ENCODE results near the gene TIE1.

Gene TIE1

DNA sequence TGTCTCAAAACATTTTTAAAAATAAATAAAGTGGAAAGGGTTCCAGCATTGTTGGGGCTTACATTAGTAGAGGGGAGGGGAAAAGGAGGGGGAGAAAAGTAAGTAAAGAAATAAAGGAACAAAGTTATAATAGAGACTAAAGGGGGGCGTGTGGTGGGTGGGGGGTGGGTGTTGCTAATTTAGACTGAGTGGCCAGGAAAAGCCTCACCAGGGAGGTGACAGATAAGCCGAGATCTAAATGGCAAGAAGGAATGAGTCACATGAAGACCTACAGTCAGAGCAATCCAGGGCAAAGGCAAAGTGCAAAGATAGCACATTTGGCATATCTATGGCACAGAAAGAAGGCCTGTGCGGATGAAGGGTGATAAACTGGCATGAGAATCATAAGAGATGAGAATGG is 44.3 kb downstream of the TIE1 start:
- H3K4me3 ChIP-seq (ENCODE audit: low read depth, low read length) = no peak overlapping the region
- DNase-seq (ENCODE audit: low read depth) = no peak
- TF ChIP-seq MYC (IDR thresholded peaks at IDR 0.05; ENCODE audit: low read depth, low read length) (no peak), POLR2A (IDR thresholded peaks at IDR 0.05; ENCODE audit: extremely low read depth, insufficient read length) (no peak)

- H3K4me3 ChIP-seq (ENCODE audit: low read depth, low read length) = no peak overlapping the region
- DNase-seq (ENCODE audit: low read depth) = no peak
- TF ChIP-seq, protein P1, sequence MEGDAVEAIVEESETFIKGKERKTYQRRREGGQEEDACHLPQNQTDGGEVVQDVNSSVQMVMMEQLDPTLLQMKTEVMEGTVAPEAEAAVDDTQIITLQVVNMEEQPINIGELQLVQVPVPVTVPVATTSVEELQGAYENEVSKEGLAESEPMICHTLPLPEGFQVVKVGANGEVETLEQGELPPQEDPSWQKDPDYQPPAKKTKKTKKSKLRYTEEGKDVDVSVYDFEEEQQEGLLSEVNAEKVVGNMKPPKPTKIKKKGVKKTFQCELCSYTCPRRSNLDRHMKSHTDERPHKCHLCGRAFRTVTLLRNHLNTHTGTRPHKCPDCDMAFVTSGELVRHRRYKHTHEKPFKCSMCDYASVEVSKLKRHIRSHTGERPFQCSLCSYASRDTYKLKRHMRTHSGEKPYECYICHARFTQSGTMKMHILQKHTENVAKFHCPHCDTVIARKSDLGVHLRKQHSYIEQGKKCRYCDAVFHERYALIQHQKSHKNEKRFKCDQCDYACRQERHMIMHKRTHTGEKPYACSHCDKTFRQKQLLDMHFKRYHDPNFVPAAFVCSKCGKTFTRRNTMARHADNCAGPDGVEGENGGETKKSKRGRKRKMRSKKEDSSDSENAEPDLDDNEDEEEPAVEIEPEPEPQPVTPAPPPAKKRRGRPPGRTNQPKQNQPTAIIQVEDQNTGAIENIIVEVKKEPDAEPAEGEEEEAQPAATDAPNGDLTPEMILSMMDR (IDR thresholded peaks at IDR 0.05; ENCODE audit: low read depth, low read length) = no peak
- TF ChIP-seq POLR2A (IDR thresholded peaks at IDR 0.05; ENCODE audit: extremely low read depth, insufficient read length) (no peak), MAX (IDR thresholded peaks at IDR 0.05; ENCODE audit: low read depth, low read length) (no peak), MYC (IDR thresholded peaks at IDR 0.05; ENCODE audit: low read depth, low read length) (no peak)
Observed at GRCh38 chr1:43346636-43347035, 45.9 kb downstream of the TIE1 start.

DNA sequence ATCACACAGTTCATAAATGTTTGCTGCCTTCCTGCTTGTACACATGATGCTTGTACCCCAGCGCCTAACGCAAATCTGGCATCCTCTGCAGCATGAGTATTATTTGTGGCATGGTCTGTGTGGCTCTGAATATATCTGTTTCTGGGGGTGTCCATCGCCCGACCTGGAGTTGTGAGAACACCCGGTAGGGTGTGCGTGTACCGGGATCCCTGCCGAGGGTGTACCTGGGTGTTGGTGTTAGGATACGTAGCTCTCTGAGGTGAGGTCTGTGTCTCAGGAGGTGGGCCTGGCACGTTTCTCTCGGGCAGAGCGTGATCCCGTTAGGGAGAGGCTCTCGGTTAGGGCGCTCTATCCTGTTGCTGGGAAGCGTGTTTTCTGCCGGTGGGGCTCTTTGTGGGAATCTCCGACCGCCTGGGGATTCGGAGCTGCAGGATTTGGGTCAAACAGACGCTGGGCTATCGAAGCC is 47.6 kb downstream of the TIE1 start:
- no peak overlapping the region for H3K4me3 ChIP-seq (ENCODE audit: low read depth, low read length)
- TF ChIP-seq MYC (IDR thresholded peaks at IDR 0.05; ENCODE audit: low read depth, low read length) (no peak), MAX (IDR thresholded peaks at IDR 0.05; ENCODE audit: low read depth, low read length) (no peak), POLR2A (IDR thresholded peaks at IDR 0.05; ENCODE audit: extremely low read depth, insufficient read length) (no peak)
- TF ChIP-seq, protein P1 (IDR thresholded peaks at IDR 0.05; ENCODE audit: low read depth, low read length) = no peak
- DNase-seq (ENCODE audit: low read depth) = no peak

DNA sequence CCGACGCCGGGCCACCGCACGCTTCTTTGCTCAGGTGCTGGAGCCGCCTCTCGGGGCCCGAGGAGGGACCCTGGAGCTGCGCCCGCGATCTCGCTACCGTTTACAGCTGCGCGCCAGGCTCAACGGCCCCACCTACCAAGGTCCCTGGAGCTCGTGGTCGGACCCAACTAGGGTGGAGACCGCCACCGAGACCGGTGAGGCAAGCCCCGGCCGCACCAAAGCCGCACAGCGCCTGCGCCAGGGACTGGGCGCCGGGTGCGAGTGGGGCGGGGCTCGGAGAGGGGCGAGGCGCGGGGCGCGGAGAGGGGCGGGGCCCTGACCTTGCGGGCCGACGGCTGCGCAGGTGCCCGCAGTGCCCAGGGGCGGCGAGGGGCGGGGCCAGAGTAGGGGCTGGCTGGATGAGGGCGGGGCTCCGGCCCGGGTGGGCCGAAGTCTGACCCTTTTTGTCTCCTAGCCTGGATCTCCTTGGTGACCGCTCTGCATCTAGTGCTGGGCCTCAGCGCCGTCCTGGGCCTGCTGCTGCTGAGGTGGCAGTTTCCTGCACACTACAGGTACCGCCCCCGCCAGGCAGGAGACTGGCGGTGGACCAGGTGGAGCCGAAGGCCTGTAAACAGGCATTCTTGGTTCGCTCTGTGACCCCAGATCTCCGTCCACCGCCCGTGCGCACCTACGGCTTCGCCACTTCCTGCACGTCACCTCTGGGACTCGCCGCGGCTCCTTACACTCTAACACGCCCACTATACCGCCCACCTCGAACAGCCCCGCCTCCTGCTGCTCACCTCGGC is 48.2 kb downstream of the TIE1 start:
- DNase-seq (ENCODE audit: low read depth) = no peak
- H3K4me3 ChIP-seq (ENCODE audit: low read depth, low read length) = no peak overlapping the region
- TF ChIP-seq MAX (IDR thresholded peaks at IDR 0.05; ENCODE audit: low read depth, low read length) = no peak
- TF ChIP-seq, protein P1 (IDR thresholded peaks at IDR 0.05; ENCODE audit: low read depth, low read length) = no peak
- no peak for TF ChIP-seq POLR2A (IDR thresholded peaks at IDR 0.05; ENCODE audit: extremely low read depth, insufficient read length)
- TF ChIP-seq MYC (IDR thresholded peaks at IDR 0.05; ENCODE audit: low read depth, low read length) = no peak

- no peak for TF ChIP-seq POLR2A (IDR thresholded peaks at IDR 0.05; ENCODE audit: extremely low read depth, insufficient read length)
- no peak for DNase-seq (ENCODE audit: low read depth)
Observed at GRCh38 chr1:43349594-43350306, 49.0 kb downstream of the TIE1 start.

DNA sequence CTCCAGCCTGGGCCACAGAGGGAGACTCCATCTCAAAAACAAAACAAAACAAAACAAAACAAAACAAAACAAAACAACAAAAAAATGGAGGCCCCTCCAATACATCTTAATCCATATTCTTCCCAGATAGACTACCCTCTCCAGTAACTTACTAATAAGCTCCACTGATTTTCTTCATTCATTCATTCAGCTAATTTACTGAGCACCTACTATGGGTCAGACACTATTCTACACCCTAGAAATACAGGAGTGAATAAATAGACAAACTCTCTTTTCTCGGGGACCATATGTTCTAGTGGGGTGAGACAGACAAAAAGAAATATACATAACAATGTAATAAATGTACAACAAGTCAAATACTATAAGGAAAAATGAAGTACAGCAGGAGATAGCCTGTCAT is 50.2 kb downstream of the TIE1 start:
- no peak overlapping the region for H3K4me3 ChIP-seq (ENCODE audit: low read depth, low read length)
- no peak for DNase-seq (ENCODE audit: low read depth)
- no peak for TF ChIP-seq POLR2A (IDR thresholded peaks at IDR 0.05; ENCODE audit: extremely low read depth, insufficient read length)
- TF ChIP-seq, protein P1 (IDR thresholded peaks at IDR 0.05; ENCODE audit: low read depth, low read length) = no peak
- TF ChIP-seq MYC (IDR thresholded peaks at IDR 0.05; ENCODE audit: low read depth, low read length) = no peak
- TF ChIP-seq MAX (IDR thresholded peaks at IDR 0.05; ENCODE audit: low read depth, low read length) = no peak

More at GRCh38 chr1:43349594-43350306, 49.0 kb downstream of the TIE1 start:
- no peak overlapping the region for H3K4me3 ChIP-seq (ENCODE audit: low read depth, low read length)

All from NB4 (cell line).